GM12878 (cell line): ENCODE results near the gene RFX3. TPM values are rescaled to one million over a fixed set of nuclear protein-coding genes. Genes with fewer than 3 reads are reported as not detected.

Experiments
- ATAC-seq: fragments of 200-7000 bp; cut with Tn5 transposase; 3 replicates; pipeline ENCODE4 v1.9.1; 2020; ENCODE audit warnings: mild to moderate bottlenecking, moderate library complexity
- BruUV-seq: library from RNA; stranded (reverse); fragments of 400-500 nt; replicated peaks from 2 replicates; lab custom pipeline; 2021; lab: Mats Ljungman, UMichigan
- CTCF ChIA-PET: fragments of 300-600 bp; sonication (Branson Sonifier 250); formaldehyde crosslinking; extraction: SDS; loops from one replicate; lab custom pipeline; 2021; ENCODE audit warnings: inconsistent platforms; lab: Yijun Ruan, JAX
- POLR2A ChIA-PET: fragments of 350-600 bp; formaldehyde crosslinking; extraction: SDS; loops from one replicate; lab custom pipeline; 2021; ENCODE audit warnings: inconsistent platforms; lab: Charles Lee
- RAD21 ChIA-PET: fragments of 300-600 bp; sonication (Branson Sonifier 250); formaldehyde crosslinking; loops from one replicate; lab custom pipeline; 2023; ENCODE audit warnings: antibody characterized with exemption; ENCODE audit not compliant: unreplicated experiment; lab: Charles Lee
- SMC1A ChIA-PET: fragments of 300-600 bp; sonication (Branson Sonifier 250); formaldehyde crosslinking; loops from one replicate; lab custom pipeline; 2023; ENCODE audit not compliant: unreplicated experiment, uncharacterized antibody; lab: Charles Lee
- DNase-seq: peaks from one replicate; pipeline ENCODE4 v3.0.0-alpha.2; 2011; ENCODE audit warnings: low read depth, low spot score
- FAIRE-seq: peaks from 3 replicates; lab custom pipeline; 2011; peaks lifted over from hg19 to GRCh38; lab: Jason Lieb, UNC
- H2AFZ ChIP-seq: 2 replicates; pipeline ENCODE4 v1.6.0; 2011; ENCODE audit warnings: low read depth, low read length, control low read depth; ENCODE audit not compliant: control insufficient read depth
- H3K27ac ChIP-seq: 2 replicates; pipeline ENCODE4 v1.5.1; 2011; ENCODE audit warnings: control low read depth; ENCODE audit not compliant: control insufficient read depth, insufficient read depth
- H3K27me3 ChIP-seq, 2 experiments: replicated peaks in 1 of 2; 2 replicates each; pipeline versions ENCODE4 v1.6.0 to v1.6.1; 2011; ENCODE audit warnings: low read length in 1 of 2; ENCODE audit not compliant: control insufficient read depth in 2 of 2, insufficient read depth in 2 of 2
- H3K36me3 ChIP-seq, 2 experiments: 2 replicates each; pipeline ENCODE4 v1.5.1; 2011; ENCODE audit warnings: low read length in 1 of 2; ENCODE audit not compliant: control insufficient read depth in 2 of 2, insufficient read depth in 2 of 2
- H3K4me1 ChIP-seq: 2 replicates; pipeline ENCODE4 v1.6.1; 2011; ENCODE audit warnings: mild to moderate bottlenecking, low read length, moderate library complexity, mixed read lengths; ENCODE audit not compliant: control insufficient read depth, insufficient read depth
- H3K4me2 ChIP-seq: 2 replicates; pipeline ENCODE4 v1.6.0; 2011; ENCODE audit warnings: control low read depth; ENCODE audit not compliant: control insufficient read depth, insufficient read depth
- H3K4me3 ChIP-seq: fragments of 200-600 bp; sonication (generic); 2 replicates; pipeline ENCODE4 v1.5.1; 2016
- H3K79me2 ChIP-seq: 2 replicates; pipeline ENCODE4 v1.6.0; 2011; ENCODE audit warnings: low read length; ENCODE audit not compliant: control insufficient read depth, insufficient read depth
- H3K9ac ChIP-seq: 2 replicates; pipeline ENCODE4 v1.8.0; 2011; ENCODE audit warnings: low read length, control low read depth, mixed read lengths; ENCODE audit not compliant: control insufficient read depth, insufficient read depth
- H3K9me3 ChIP-seq: replicated peaks from 3 replicates; pipeline ENCODE4 v1.5.1; 2011; ENCODE audit warnings: mild to moderate bottlenecking, low read length; ENCODE audit not compliant: control insufficient read depth, insufficient read depth
- H4K20me1 ChIP-seq: 2 replicates; pipeline ENCODE4 v1.6.0; 2011; ENCODE audit not compliant: control insufficient read depth, insufficient read depth
- ATF2 ChIP-seq: IDR thresholded peaks from 2 replicates; pipeline ENCODE4 v1.6.1; 2012; ENCODE audit warnings: low read length, inconsistent platforms
- ATF7 ChIP-seq: fragments of 450-650 bp; IDR thresholded peaks from 2 replicates; pipeline ENCODE4 v1.6.1; 2016; ENCODE audit warnings: low read depth, mild to moderate bottlenecking
- CHD2 ChIP-seq: IDR thresholded peaks from 2 replicates; pipeline ENCODE4 v1.6.1; 2011; ENCODE audit warnings: low read depth, low read length, improper control_type of control experiment, borderline replicate concordance
- DPF2 ChIP-seq: fragments of 450-650 bp; IDR thresholded peaks from 2 replicates; pipeline ENCODE4 v1.6.1; 2017; ENCODE audit warnings: mild to moderate bottlenecking
- EGR1 ChIP-seq, 2 experiments: IDR thresholded peaks; 1 replicate in 1 of 2; 2 replicates in 1 of 2; pipeline ENCODE4 v1.6.1; 2011 to 2012; ENCODE audit warnings: low read depth in 2 of 2, low read length in 2 of 2, borderline replicate concordance in 1 of 2, mild to moderate bottlenecking in 1 of 2, moderate library complexity in 1 of 2
- HDGF ChIP-seq: fragments of 450-650 bp; IDR thresholded peaks from 2 replicates; pipeline ENCODE4 v1.6.1; 2016; ENCODE audit warnings: antibody characterized with exemption
- IKZF1 ChIP-seq: fragments of 450-650 bp; conservative IDR thresholded peaks from 2 replicates; pipeline ENCODE4 v1.6.1; 2017; ENCODE audit warnings: antibody characterized with exemption, mild to moderate bottlenecking
- MTA2 ChIP-seq: fragments of 450-650 bp; IDR thresholded peaks from 2 replicates; pipeline ENCODE4 v1.6.1; 2016; ENCODE audit warnings: low read depth, mild to moderate bottlenecking, moderate library complexity
- NFIC ChIP-seq: IDR thresholded peaks from 2 replicates; pipeline ENCODE4 v1.6.1; 2012; ENCODE audit warnings: low read depth, mild to moderate bottlenecking, inconsistent platforms, low read length, moderate library complexity
- NFXL1 ChIP-seq: fragments of 450-650 bp; IDR thresholded peaks from 2 replicates; pipeline ENCODE4 v1.6.1; 2017; ENCODE audit warnings: antibody characterized with exemption, mild to moderate bottlenecking, borderline replicate concordance
- PAX5 ChIP-seq: IDR thresholded peaks from 2 replicates; pipeline ENCODE4 v1.6.1; 2011; ENCODE audit warnings: low read depth, low read length, borderline replicate concordance
- RCOR1 ChIP-seq: conservative IDR thresholded peaks from 2 replicates; pipeline ENCODE4 v1.6.1; 2012; ENCODE audit warnings: low read depth, low read length, improper control_type of control experiment
- RELA ChIP-seq: fragments of 450-650 bp; IDR thresholded peaks from 2 replicates; pipeline ENCODE4 v1.8.0; 2014; ENCODE audit warnings: borderline replicate concordance; ENCODE audit not compliant: partially characterized antibody
- SMARCA5 ChIP-seq: fragments of 450-650 bp; IDR thresholded peaks from 2 replicates; pipeline ENCODE4 v1.6.1; 2017; ENCODE audit warnings: mild to moderate bottlenecking
- SMC3 ChIP-seq: IDR thresholded peaks from 2 replicates; pipeline ENCODE4 v1.6.1; 2011; ENCODE audit warnings: low read length, improper control_type of control experiment, borderline replicate concordance
- SP1 ChIP-seq: IDR thresholded peaks from one replicate; pipeline ENCODE4 v1.6.1; 2011; ENCODE audit warnings: low read depth, low read length
- TCF12 ChIP-seq: IDR thresholded peaks from 2 replicates; pipeline ENCODE4 v1.6.1; 2011; ENCODE audit warnings: low read depth, mild to moderate bottlenecking, low read length
- WGBS: methylation state at CpG from one replicate; pipeline ENCODE4 v1.1.6; 2016; ENCODE audit warnings: low lambda C conversion rate; ENCODE audit not compliant: insufficient replicate concordance, insufficient coverage; ENCODE audit errors: missing lambda C conversion rate; 5-methylcytosine and 5-hydroxymethylcytosine counted together
- in situ Hi-C: fragments of 300-500 bp; cut with MboI; formaldehyde crosslinking; loops from 9 replicates; pipeline ENCODE4 v1.14.3; 2018; ENCODE audit warnings: mixed read lengths
- intact Hi-C: fragments of 100-400 bp; cut with micrococcal nuclease; formaldehyde crosslinking; loops from one replicate; pipeline ENCODE4 v1.14.2; 2022; ENCODE audit not compliant: unreplicated experiment
- polyA plus RNA-seq, 11 experiments: library from polyadenylated mRNA; depleted of rRNA in 4 of 11; unstranded in 6 of 11; stranded (reverse) in 5 of 11; fragments of >200 nt; fragmentation: Nextera tagmentation in 4 of 11; fragmentation: Illumina TruSeq in 1 of 11; extraction: Ambion mirVana in 4 of 11; extraction: Trizol in 1 of 11; gene quantifications; 1 replicate in 1 of 11; 2 replicates in 10 of 11; pipeline versions ENCODE4 v1.2.1 to v1.2.3, GENCODE V29; 2011 to 2016; ENCODE audit warnings: inconsistent platforms in 2 of 11, missing spikeins in 2 of 11, low read depth in 1 of 11
- total RNA-seq, 4 experiments: library from RNA; depleted of rRNA in 3 of 4; stranded (reverse); fragments of >200 nt in 3 of 4; fragmentation: Illumina TruSeq in 1 of 4; extraction: Trizol in 1 of 4; gene quantifications; 2 replicates each; pipeline versions ENCODE4 v1.2.1 to v1.2.3, GENCODE V29; 2013 to 2021
- TF ChIP-seq, protein P1 (sequence below), 3 experiments: IDR thresholded peaks in 2 of 3; conservative IDR thresholded peaks in 1 of 3; 2 replicates each; pipeline ENCODE4 v1.5.1; 2011; ENCODE audit warnings: low read depth in 3 of 3, low read length in 3 of 3, mild to moderate bottlenecking in 3 of 3, control low read depth in 2 of 3, moderate library complexity in 2 of 3, inconsistent platforms in 1 of 3, mixed read lengths in 1 of 3; ENCODE audit not compliant: control insufficient read depth in 2 of 3, insufficient read depth in 1 of 3; ENCODE audit errors: extremely low read depth in 1 of 3
- TF ChIP-seq, protein P2 (sequence below): IDR thresholded peaks from 2 replicates; pipeline ENCODE4 v1.6.1; 2011; ENCODE audit warnings: low read depth, low read length, improper control_type of control experiment, borderline replicate concordance

Gene RFX3
- total and polyA plus RNA-seq, 10 of the 15 experiments (the other 5 are each of a cell fraction or from before 2014, with no cell fraction given) = 1.2 to 26.4 (median 6.7) TPM

DNA sequence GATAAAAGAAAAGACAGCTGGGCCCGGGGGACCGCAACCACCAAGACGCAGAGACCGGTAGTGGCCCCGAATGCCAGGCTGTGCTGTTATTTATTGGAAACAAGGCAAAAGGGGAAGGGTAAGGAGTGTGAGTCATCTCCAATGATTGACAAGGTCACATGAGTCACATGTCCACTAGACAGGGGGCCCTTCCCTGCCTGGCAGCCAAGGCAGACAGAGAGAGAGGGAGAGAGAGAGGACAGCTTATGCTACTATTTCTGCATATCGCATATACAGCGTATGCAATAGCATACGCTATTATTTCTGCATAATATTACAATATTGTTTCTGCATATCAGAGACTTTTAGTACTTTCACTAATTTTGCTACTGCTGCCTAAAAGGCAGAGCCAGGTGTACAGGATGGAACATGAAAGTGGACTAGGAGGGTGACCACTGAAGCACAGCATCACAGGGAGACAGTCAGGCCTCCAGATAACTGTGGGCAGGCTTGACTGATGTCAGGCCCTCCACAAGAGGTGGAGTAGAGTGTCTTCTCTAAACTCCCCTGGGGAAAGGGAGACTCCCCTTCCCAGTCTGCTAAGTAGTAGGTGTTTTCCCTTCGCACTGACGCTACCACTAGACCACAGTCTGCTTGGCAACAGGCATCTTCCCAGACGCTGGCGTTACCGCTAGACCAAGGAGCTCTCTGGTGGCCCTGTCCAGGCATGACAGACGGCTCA is 50.3 kb downstream of the RFX3 start:
- FAIRE-seq (no peak), DNase-seq (peak; percentile 78), ATAC-seq (peak; percentile 37)
- H3K4me1 ChIP-seq = peaks cover 55% of the 10 kb centered on the region
- intact Hi-C loops (no loop called here), in situ Hi-C loops (loop anchor here (5.0 to 10.0 kb wide), 2 partner anchors 47 to 259 kb away; no protein-coding TSS in a partner anchor)
- POLR2A ChIA-PET = interaction anchor here (0.7 to 9.3 kb wide), 7 partner anchors 22 to 55 kb away, joined by 3 to 81 read pairs (median 6); partner anchors contain the start of gene RFX3
- no peaks in the 10 kb centered on the region for H4K20me1 ChIP-seq
- RAD21 ChIA-PET = interaction anchor here (0.6 to 10.1 kb wide), 11 partner anchors 8 to 1043 kb away, joined by 3 to 180 read pairs (median 7); partner anchors contain the start of gene RFX3
- under 1% methylated on average over 14 of the region's 14 CpGs for WGBS
- SMC1A ChIA-PET = interaction anchor here (0.7 to 9.8 kb wide), 18 partner anchors 8 to 230 kb away, joined by 3 to 131 read pairs (median 6); partner anchors contain the start of gene RFX3
- H3K4me2 ChIP-seq = peak overlapping the region; percentile 74
- H2AFZ ChIP-seq = no peak overlapping the region; the same call in 1 of the 2 replicates
- no TSS peak for BruUV-seq
- H3K36me3 ChIP-seq = 0 out of 4 replicates have a peak, but pooled peaks cover 0 to 3% of the 10 kb centered on the region in 2 experiments
- no peak overlapping the region for H3K9ac ChIP-seq
- peak overlapping the region; percentile 45 for H3K27ac ChIP-seq
- H3K27me3 ChIP-seq = no peaks in the 10 kb centered on the region
- 0 out of 2 replicates have a peak overlapping the region, but pooled peaks have one; percentile 32 for H3K4me3 ChIP-seq
- H3K9me3 ChIP-seq = no peaks in the 10 kb centered on the region; the same call in 2 of the 3 replicates
- CTCF ChIA-PET = interaction anchor here (1.1 to 3.9 kb wide), 11 partner anchors 8 to 234 kb away, joined by 3 to 37 read pairs (median 7); partner anchors contain the start of gene RFX3
- H3K79me2 ChIP-seq = no peaks in the 10 kb centered on the region; the same call in none of the 2 replicates
- peak; percentile 34; the same call in 1 of the 2 replicates for TF ChIP-seq PAX5
- TF ChIP-seq EGR1 (IDR thresholded peaks at IDR 0.05; ENCODE audit: borderline replicate concordance in 1 of 2, low read depth in 2 of 2, low read length in 2 of 2) = no peak
- TF ChIP-seq, protein P1, sequence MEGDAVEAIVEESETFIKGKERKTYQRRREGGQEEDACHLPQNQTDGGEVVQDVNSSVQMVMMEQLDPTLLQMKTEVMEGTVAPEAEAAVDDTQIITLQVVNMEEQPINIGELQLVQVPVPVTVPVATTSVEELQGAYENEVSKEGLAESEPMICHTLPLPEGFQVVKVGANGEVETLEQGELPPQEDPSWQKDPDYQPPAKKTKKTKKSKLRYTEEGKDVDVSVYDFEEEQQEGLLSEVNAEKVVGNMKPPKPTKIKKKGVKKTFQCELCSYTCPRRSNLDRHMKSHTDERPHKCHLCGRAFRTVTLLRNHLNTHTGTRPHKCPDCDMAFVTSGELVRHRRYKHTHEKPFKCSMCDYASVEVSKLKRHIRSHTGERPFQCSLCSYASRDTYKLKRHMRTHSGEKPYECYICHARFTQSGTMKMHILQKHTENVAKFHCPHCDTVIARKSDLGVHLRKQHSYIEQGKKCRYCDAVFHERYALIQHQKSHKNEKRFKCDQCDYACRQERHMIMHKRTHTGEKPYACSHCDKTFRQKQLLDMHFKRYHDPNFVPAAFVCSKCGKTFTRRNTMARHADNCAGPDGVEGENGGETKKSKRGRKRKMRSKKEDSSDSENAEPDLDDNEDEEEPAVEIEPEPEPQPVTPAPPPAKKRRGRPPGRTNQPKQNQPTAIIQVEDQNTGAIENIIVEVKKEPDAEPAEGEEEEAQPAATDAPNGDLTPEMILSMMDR (IDR thresholded peaks at IDR 0.05 in 2 of 3, conservative IDR thresholded peaks at IDR 0.05 in 1 of 3; ENCODE audit: control insufficient read depth in 2 of 3, extremely low read depth in 1 of 3, insufficient read depth in 1 of 3, low read depth in 3 of 3, low read length in 3 of 3) = peak; percentile 15 to 20 (median 19); a peak in 4 of 6 replicates
- TF ChIP-seq RELA = peak; percentile 7
- peak; percentile 14 for TF ChIP-seq SP1
- peak; percentile 52; the same call in 1 of the 2 replicates for TF ChIP-seq TCF12
- TF ChIP-seq MTA2 = peak; percentile 62; the same call in 1 of the 2 replicates
- TF ChIP-seq SMARCA5 = peak; percentile 82
- no peak for TF ChIP-seq NFXL1
- TF ChIP-seq DPF2 = peak; percentile 74
- TF ChIP-seq ATF7 = peak; percentile 39; the same call in 1 of the 2 replicates
- TF ChIP-seq IKZF1 = peak; percentile 87
- peak; percentile 27; the same call in 1 of the 2 replicates for TF ChIP-seq SMC3
- TF ChIP-seq NFIC = peak; percentile 20; the same call in 1 of the 2 replicates
- TF ChIP-seq, protein P2, sequence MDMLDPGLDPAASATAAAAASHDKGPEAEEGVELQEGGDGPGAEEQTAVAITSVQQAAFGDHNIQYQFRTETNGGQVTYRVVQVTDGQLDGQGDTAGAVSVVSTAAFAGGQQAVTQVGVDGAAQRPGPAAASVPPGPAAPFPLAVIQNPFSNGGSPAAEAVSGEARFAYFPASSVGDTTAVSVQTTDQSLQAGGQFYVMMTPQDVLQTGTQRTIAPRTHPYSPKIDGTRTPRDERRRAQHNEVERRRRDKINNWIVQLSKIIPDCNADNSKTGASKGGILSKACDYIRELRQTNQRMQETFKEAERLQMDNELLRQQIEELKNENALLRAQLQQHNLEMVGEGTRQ = peak; percentile 3; the same call in 1 of the 2 replicates
- TF ChIP-seq HDGF = no peak
- TF ChIP-seq ATF2 = peak; percentile 55; the same call in 1 of the 2 replicates
- TF ChIP-seq RCOR1 = no peak
- TF ChIP-seq CHD2 = no peak
